ENCODE data around the gene SLC24A3.

The SLC24A3 gene

GRCh38 chr20:19449051-19449450 is 236.6 kb downstream of the SLC24A3 start (continued):
- TF ChIP-seq BACH2 (CRISPR knock-in tag; IDR thresholded peaks at IDR 0.05; ENCODE audit: borderline replicate concordance) (no peak), ZC3H10 (CRISPR knock-in tag; IDR thresholded peaks at IDR 0.05) (no peak), GLIS3 (CRISPR knock-in tag; IDR thresholded peaks at IDR 0.05) (no peak), PPARA (CRISPR knock-in tag; IDR thresholded peaks at IDR 0.05; ENCODE audit: borderline replicate concordance) (no peak), ESRRG (CRISPR knock-in tag; IDR thresholded peaks at IDR 0.05) (no peak), RARB (CRISPR knock-in tag; IDR thresholded peaks at IDR 0.05) (no peak), OSR1 (CRISPR knock-in tag; IDR thresholded peaks at IDR 0.05) (no peak), TOX (CRISPR knock-in tag; IDR thresholded peaks at IDR 0.05; ENCODE audit: borderline replicate concordance) (no peak), ZNF70 (CRISPR knock-in tag; IDR thresholded peaks at IDR 0.05) (no peak)

DNA sequence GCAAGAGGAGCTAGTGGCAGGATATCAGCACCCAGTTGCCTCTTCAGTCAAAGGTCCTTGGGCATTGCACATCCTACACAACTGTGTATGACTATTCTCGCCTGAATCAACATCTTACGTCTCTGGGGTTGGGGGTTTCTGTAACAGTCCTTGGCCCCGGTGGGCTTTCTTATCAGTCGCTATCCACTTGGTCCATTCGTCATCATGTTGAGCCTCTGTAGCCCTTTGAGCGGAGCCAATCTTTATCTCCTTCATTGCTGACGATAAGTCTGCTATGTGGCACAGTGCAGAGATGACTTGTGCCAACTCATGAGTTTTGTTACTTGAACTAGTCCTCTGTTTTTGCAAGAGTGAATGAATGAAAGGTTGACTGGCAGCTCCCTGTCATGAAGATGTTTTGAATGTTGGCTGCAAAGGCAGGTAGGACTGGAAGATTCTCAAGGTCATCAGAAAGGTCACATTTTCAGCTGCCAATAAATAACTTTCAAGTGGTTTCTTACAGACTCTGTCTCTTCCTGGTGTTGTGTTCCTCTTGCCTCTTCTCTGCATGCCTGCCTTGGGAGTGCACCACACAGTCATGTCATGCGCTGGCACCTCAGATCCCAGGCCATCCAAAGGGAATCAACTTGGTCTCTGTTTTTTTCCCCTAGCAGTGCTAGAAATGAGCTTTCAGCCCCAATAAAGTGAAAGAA is 238.9 kb downstream of the SLC24A3 start:
- TF ChIP-seq TCF4 (CRISPR knock-in tag; IDR thresholded peaks at IDR 0.05; ENCODE audit: borderline replicate concordance) (no peak), TOX (CRISPR knock-in tag; IDR thresholded peaks at IDR 0.05; ENCODE audit: borderline replicate concordance) (no peak), ZNF70 (CRISPR knock-in tag; IDR thresholded peaks at IDR 0.05) (no peak), ISL1 (CRISPR knock-in tag; IDR thresholded peaks at IDR 0.05) (no peak), TSHZ2 (CRISPR knock-in tag; IDR thresholded peaks at IDR 0.05) (no peak), RARB (CRISPR knock-in tag; IDR thresholded peaks at IDR 0.05) (no peak), CREB5 (CRISPR knock-in tag; IDR thresholded peaks at IDR 0.05; ENCODE audit: low read depth) (no peak), ZC3H10 (CRISPR knock-in tag; IDR thresholded peaks at IDR 0.05) (no peak), OSR1 (CRISPR knock-in tag; IDR thresholded peaks at IDR 0.05) (no peak), ZNF8 (CRISPR knock-in tag; IDR thresholded peaks at IDR 0.05) (no peak), CSRNP3 (CRISPR knock-in tag; IDR thresholded peaks at IDR 0.05) (no peak), GLIS3 (CRISPR knock-in tag; IDR thresholded peaks at IDR 0.05) (no peak), PPARA (CRISPR knock-in tag; IDR thresholded peaks at IDR 0.05; ENCODE audit: borderline replicate concordance) (no peak), CSDC2 (CRISPR knock-in tag; IDR thresholded peaks at IDR 0.05) (no peak), ARNTL (CRISPR knock-in tag; IDR thresholded peaks at IDR 0.05; ENCODE audit: borderline replicate concordance, low read depth) (no peak), SNAI2 (CRISPR knock-in tag; IDR thresholded peaks at IDR 0.05) (no peak), ESRRG (CRISPR knock-in tag; IDR thresholded peaks at IDR 0.05) (no peak)
- no peak for ATAC-seq

DNA sequence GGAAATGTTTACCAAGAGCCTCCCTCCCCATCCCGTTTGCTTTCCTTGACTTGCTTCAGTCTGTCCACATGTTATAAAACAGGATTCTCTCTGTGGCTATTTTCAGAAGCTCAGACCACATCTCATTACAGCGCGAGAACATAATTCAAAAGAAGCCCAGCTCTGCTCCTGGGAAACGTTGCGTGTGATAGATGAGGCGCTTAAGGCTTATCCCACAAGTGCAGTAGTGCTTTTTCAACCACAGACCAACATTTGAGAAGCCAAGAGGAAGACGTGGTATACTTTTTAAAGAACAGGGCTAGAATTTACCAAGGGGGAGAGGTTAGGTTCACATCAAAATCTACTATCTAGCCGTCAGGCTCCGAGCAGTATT is 239.5 kb downstream of the SLC24A3 start:
- ATAC-seq, result no peak
- TF ChIP-seq ZNF8 (CRISPR knock-in tag; IDR thresholded peaks at IDR 0.05) (no peak), ZFP30 (CRISPR knock-in tag; IDR thresholded peaks at IDR 0.05) (no peak)

DNA sequence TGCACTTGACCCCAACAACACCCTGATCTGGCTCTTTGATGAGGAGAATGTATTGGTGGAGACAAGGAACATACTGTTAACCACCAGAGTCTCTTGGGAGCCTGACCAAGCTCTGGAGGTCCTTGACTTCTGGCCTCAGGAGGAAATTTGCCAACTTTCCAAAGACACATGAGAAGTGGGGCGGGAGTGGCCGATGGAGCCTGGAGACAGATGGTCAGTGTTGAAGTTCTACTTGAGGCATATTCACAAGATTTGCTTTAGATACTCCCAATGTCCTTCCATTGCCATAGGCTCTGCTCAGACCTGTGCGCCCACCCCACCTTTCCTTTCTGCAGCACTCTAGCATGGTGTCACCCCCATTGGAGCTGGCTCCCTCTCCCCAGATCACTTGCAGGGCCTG is 241.0 kb downstream of the SLC24A3 start:
- TF ChIP-seq ESRRG (CRISPR knock-in tag; IDR thresholded peaks at IDR 0.05), result no peak
- no peak for TF ChIP-seq BACH2 (CRISPR knock-in tag; IDR thresholded peaks at IDR 0.05; ENCODE audit: borderline replicate concordance)
- no peak for TF ChIP-seq TOX (CRISPR knock-in tag; IDR thresholded peaks at IDR 0.05; ENCODE audit: borderline replicate concordance)
- TF ChIP-seq ARNTL (CRISPR knock-in tag; IDR thresholded peaks at IDR 0.05; ENCODE audit: borderline replicate concordance, low read depth), result no peak
- TF ChIP-seq, protein P1, sequence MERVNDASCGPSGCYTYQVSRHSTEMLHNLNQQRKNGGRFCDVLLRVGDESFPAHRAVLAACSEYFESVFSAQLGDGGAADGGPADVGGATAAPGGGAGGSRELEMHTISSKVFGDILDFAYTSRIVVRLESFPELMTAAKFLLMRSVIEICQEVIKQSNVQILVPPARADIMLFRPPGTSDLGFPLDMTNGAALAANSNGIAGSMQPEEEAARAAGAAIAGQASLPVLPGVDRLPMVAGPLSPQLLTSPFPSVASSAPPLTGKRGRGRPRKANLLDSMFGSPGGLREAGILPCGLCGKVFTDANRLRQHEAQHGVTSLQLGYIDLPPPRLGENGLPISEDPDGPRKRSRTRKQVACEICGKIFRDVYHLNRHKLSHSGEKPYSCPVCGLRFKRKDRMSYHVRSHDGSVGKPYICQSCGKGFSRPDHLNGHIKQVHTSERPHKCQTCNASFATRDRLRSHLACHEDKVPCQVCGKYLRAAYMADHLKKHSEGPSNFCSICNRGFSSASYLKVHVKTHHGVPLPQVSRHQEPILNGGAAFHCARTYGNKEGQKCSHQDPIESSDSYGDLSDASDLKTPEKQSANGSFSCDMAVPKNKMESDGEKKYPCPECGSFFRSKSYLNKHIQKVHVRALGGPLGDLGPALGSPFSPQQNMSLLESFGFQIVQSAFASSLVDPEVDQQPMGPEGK (CRISPR knock-in tag; IDR thresholded peaks at IDR 0.05; ENCODE audit: borderline replicate concordance), result no peak
- no peak for TF ChIP-seq ZNF565 (CRISPR knock-in tag; conservative IDR thresholded peaks at IDR 0.05; ENCODE audit: low read depth)
- ATAC-seq, result no peak
